Epithelial cell of proximal tubule (primary cell): ENCODE measurements around the gene MAP2K7. TPM values are rescaled to one million over a fixed set of nuclear protein-coding genes. Genes with fewer than 3 reads are reported as not detected.

Experiments
- DNase-seq: peaks from one replicate; pipeline ENCODE4 v3.0.0-alpha.2; 2011; ENCODE audit warnings: low read depth
- H3K4me3 ChIP-seq: 2 replicates; pipeline ENCODE4 v1.5.1; 2011; ENCODE audit warnings: low read depth, mild to moderate bottlenecking, low read length
- CTCF ChIP-seq: conservative IDR thresholded peaks from 2 replicates; pipeline ENCODE4 v1.5.1; 2012; ENCODE audit warnings: low read depth, mild to moderate bottlenecking, low read length
- total RNA-seq: library from RNA; depleted of rRNA; stranded (reverse); fragments of >200 nt; gene quantifications from 2 replicates; pipeline ENCODE4 v1.2.3, GENCODE V29; 2015

Gene MAP2K7
- total RNA-seq, 1 donor from 2014 or later = 7.6 TPM

GRCh38 chr19:7922836-7923195, 19.1 kb downstream of the MAP2K7 start:
- TF ChIP-seq CTCF = no peak
- no peak for DNase-seq
- H3K4me3 ChIP-seq = no peak overlapping the region

DNA sequence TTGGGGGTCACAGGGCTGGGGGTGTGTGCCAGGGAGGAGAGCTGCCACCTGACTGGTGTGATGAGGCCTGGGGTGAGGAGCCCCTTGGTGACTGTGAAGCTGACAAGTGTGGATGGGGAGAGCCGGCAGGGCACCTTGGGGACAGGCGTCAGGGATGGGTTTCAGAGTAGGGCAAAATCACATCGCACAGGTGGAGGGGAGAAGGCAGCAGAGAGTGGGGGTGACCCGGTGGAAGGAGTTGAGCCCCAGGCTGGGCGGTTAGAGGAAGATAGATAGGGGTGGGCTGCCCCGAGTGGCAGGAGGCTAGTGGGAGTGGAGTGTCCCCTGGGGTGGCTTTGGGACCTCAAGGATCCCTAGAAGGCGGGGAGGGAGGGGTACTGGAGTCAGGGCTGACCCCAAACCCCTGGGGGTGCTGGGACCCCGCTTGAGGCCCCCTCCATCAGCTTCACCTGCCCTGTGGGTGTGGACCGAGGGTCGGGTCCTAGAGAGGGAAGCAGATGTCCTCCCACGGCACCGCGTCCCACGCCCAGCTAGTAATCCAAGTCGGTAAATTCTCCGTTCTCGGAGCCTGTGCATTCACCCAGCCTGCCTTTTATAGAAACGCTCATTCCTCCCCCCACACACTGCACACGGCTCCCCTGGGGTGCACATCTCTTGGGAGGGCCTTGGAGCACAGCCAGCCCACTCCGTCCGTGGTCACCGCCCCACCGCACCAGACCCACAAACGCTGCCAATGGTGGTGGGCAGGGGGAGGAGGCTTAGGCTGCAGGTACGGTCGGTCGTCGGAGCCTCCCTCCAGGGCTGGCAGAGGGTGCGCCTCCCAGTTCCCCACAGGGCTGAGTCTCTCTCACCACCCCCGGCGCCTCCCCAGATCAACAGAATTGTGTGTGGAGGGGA, 19.9 kb downstream of the MAP2K7 start:
- no peak overlapping the region for H3K4me3 ChIP-seq
- no peak for DNase-seq
- TF ChIP-seq CTCF = no peak

DNA sequence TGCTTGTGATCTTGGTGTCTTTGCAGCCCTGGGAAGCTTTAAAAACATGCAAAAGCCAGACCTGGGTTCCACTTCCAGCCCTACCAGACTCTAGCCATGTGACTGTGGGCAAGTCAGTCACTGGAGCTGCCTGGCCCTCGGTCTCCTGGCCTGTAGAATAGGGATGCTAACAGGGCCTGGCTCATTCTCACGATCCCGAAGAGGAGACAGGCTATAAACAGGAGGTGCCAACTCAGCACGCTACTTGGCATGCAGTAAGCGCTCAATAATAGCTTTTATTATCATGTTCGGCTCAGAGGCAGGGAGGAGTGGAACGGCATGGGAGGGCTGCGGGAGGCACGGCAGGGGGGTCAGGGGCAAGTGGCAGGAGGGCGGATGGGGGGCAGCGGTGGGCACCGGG, 20.6 kb downstream of the MAP2K7 start:
- no peak for TF ChIP-seq CTCF
- DNase-seq = no peak
- no peak overlapping the region for H3K4me3 ChIP-seq

DNA sequence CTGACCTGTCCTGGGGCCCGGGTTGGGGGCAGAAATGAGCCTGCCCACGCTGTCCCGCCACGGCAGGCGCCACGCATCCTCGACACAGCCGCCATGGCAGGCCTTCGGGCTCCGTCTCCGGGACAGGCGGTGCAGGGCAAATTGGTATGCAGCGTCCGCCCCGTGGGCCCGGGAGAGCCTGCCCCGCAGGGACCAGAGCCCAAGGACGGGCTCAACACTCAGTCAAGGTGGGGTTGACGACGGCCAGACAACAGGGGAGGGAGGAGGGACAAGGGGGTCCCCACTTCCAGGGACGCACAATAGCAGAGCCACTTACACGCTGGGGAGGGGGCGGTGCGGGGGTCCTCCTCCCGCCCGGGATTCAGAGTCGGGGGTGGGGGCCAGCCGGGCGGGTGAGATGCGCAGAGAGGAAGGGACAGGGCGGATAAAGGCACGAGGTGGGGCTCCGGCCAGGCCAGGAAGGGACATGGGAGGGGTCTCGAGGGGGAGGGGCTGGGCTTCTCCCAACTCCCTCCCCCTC, 21.0 kb downstream of the MAP2K7 start:
- TF ChIP-seq CTCF = no peak
- peak overlapping the region; percentile 54 for H3K4me3 ChIP-seq
- DNase-seq = no peak

DNA sequence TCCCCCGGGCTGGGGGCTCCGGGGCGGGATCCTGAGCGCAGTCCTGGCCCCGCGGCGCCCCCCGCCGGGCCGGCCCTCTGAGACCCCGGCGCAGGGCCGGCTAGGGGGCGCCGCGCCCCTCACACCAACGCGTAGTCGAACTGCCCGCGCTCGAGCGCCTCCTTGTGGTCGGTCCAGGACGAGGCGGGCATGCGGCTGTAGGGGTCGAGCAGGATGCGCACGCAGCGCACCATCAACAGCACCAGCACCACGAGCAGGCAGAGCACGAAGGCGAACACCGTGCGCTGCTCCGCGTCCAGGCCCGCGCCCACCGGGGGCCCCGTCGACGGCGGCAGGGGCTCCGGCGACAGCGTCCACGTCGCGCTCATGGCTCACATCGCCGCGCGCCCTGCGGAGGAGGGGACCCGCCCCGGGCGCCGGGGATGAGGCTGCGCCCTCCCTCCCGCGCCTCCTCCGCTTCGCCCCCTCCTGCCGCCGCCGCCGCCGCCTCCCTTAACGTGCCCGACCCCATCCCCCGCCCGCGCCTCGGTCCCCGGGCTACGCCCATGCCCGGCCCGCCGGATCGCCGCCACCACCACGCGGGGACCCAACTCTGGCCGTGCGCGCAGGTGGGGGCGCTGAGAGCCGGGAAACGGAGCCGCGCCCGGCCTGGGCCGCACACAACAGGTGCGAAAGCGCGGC, 21.6 kb downstream of the MAP2K7 start:
- H3K4me3 ChIP-seq = peak overlapping the region; percentile 54
- TF ChIP-seq CTCF = peak; percentile 74
- DNase-seq = no peak

GRCh38 chr19:7926021-7926726, 22.5 kb downstream of the MAP2K7 start, which contains the start of gene CTXN1:
TSS of gene CTXN1 (minus strand) at chr19:7926135. CDS start at chr19:7925538, 597 bp downstream.
- peak within 1 kb of the TSS; percentile 58 for H3K4me3 ChIP-seq
- no peak for DNase-seq
- no peak for TF ChIP-seq CTCF
